ENCODE measurements around the gene SERP1. TPM values are rescaled to one million over a fixed set of nuclear protein-coding genes. Genes with fewer than 3 reads are reported as not detected.

SERP1 gene
- total RNA-seq, 1 donor from 2014 or later, result 237 TPM

GRCh38 chr3:150497956-150498355, 48.3 kb downstream of the SERP1 start:
- intact Hi-C loops (cut with DNase I), result loop anchor here (5.0 kb wide), 2 partner anchors 126 to 211 kb away; no protein-coding TSS in a partner anchor
- no peaks in the 10 kb centered on the region for H3K27me3 ChIP-seq
- H3K9me3 ChIP-seq, result no peaks in the 10 kb centered on the region
- no peak overlapping the region for H3K4me3 ChIP-seq
- H3K4me1 ChIP-seq, result no peaks in the 10 kb centered on the region
- no peak for TF ChIP-seq CTCF (IDR thresholded peaks at IDR 0.05)
- no peak for DNase-seq (ENCODE audit: low spot score in 2 of 2)
- H3K36me3 ChIP-seq, result no peaks in the 10 kb centered on the region
- no peak overlapping the region for H3K27ac ChIP-seq

GRCh38 chr3:150495563-150496168, 50.6 kb downstream of the SERP1 start:
- peak; percentile 67 to 78 (median 71) for TF ChIP-seq CTCF (IDR thresholded peaks at IDR 0.05)
- Histone ChIP-seq H3K4me3 (no peak overlapping the region), H3K4me1 (no peaks in the 10 kb centered on the region), H3K9me3 (no peaks in the 10 kb centered on the region), H3K27ac (no peak overlapping the region), H3K36me3 (no peaks in the 10 kb centered on the region), H3K27me3 (no peaks in the 10 kb centered on the region)
- no peak for DNase-seq (ENCODE audit: low spot score in 2 of 2)
- intact Hi-C loops (cut with DNase I), result loop anchor here (2.0 to 5.0 kb wide), 5 partner anchors 85 to 529 kb away; no protein-coding TSS in a partner anchor

- H3K4me3 ChIP-seq, result no peak overlapping the region
These were observed 51.1 kb downstream of the SERP1 start for GRCh38 chr3:150495149-150495548.

GRCh38 chr3:150494411-150494977, 51.8 kb downstream of the SERP1 start:
- no peaks in the 10 kb centered on the region for H3K36me3 ChIP-seq
- no peak overlapping the region for H3K27ac ChIP-seq
- no peaks in the 10 kb centered on the region for H3K27me3 ChIP-seq
- DNase-seq (ENCODE audit: low spot score in 2 of 2), result no peak
- intact Hi-C loops (cut with DNase I), result loop anchor here (2.0 kb wide), 3 partner anchors 84 to 528 kb away; no protein-coding TSS in a partner anchor
- no peaks in the 10 kb centered on the region for H3K4me1 ChIP-seq
- no peak overlapping the region for H3K4me3 ChIP-seq
- H3K9me3 ChIP-seq, result no peaks in the 10 kb centered on the region
- no peak for TF ChIP-seq CTCF (IDR thresholded peaks at IDR 0.05)

More at GRCh38 chr3:150495149-150495548, 51.1 kb downstream of the SERP1 start:
- Histone ChIP-seq H3K4me1 (no peaks in the 10 kb centered on the region), H3K27ac (no peak overlapping the region), H3K9me3 (no peaks in the 10 kb centered on the region), H3K27me3 (no peaks in the 10 kb centered on the region), H3K36me3 (no peaks in the 10 kb centered on the region)
- no peak for DNase-seq (ENCODE audit: low spot score in 2 of 2)
- intact Hi-C loops (cut with DNase I), result loop anchor here (2.0 to 5.0 kb wide), 5 partner anchors 84 to 528 kb away; no protein-coding TSS in a partner anchor
- TF ChIP-seq CTCF (IDR thresholded peaks at IDR 0.05), result no peak

Other genes starting within 250 kb of the SERP1 start
- 17.9 TPM for gene TSC22D2, start 138.2 kb downstream of the SERP1 start, total RNA-seq
- gene EIF2A, start 291 bp upstream of the SERP1 start, total RNA-seq, result 83.2 TPM
- gene SELENOT, start 56.8 kb upstream of the SERP1 start, total RNA-seq, result 112 TPM
- gene ERICH6, start 157.4 kb upstream of the SERP1 start, total RNA-seq, result not detected
- 50.9 TPM for gene SIAH2, start 216.7 kb upstream of the SERP1 start, total RNA-seq

Data from ascending aorta (tissue), 2 donors.